WI38 (cell line): ENCODE results near the gene PKP2.
"Not testable (repeated sequence)": the region's sequence is repeated elsewhere in the genome, so short reads cannot be mapped to it uniquely, and the experiment has no call there.

Experiments
- H3K4me3 ChIP-seq: 2 replicates; pipeline ENCODE4 v1.5.1; 2011; ENCODE audit warnings: low read depth, mild to moderate bottlenecking, control low read depth, low read length
- CTCF ChIP-seq: IDR thresholded peaks from 2 replicates; pipeline ENCODE4 v1.5.1; 2012; ENCODE audit warnings: low read depth, mild to moderate bottlenecking, control low read depth, low read length

PKP2 gene

DNA sequence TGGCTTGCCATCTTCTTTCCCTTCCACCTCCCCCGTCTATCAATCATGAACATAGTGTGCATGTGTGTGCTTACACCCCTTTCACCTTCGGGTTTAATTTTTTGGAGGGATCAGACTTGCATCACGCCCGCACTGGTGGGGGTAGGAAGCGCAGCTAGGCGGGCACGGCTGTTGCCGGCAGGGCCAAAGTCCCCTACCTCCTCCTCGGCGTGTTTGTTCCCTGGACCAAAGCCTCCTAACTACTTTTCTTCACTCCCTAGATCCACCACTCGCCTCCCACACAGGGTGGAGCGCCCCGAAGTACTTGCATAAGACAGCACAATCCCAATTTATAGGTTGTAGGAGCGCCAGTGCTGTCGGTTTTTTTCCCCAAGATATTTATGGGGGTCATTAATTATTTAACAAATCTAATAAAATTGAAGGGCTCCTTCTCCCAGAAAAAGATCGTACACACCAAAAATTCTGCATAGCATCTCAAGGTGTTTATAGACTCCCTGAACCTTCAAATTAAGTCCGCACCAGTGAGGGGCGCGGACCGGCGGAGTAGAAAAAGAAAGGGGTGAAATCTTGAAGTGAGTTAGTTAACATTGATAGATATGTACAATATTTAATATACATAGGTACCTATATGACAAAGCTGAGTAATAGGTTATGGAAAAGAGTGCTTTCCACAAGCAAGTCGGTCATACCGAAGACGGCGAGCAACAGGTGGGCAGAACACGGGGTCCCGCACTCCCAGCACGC lies 717 bp downstream of the PKP2 start:
- H3K4me3 ChIP-seq = no peak overlapping the region
- TF ChIP-seq CTCF = no peak

- H3K4me3 ChIP-seq = no peak overlapping the region
Observed at GRCh38 chr12:32894566-32894965, 2.0 kb downstream of the PKP2 start.

DNA sequence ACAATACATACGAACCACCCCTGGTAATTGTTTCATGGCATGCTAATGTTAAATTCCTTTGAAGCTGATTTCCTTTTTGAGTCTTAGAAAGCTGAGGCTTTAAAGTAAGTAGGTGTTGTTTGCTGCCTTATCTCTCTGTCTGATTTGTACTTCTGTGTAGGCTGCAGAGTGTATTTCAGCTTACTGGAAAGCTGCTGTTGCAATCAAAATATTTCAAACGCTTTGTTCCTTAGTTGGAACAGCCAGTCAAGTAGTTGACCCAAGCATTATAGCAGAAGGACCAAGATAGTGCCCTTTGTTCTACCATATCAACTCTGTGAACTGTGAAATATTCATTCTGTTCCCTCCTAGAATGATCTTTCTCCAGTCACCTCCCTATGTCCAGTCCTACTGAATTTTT lies 3.1 kb downstream of the PKP2 start:
- H3K4me3 ChIP-seq = no peak overlapping the region

More at GRCh38 chr12:32894566-32894965, 2.0 kb downstream of the PKP2 start:
- TF ChIP-seq CTCF = no peak

DNA sequence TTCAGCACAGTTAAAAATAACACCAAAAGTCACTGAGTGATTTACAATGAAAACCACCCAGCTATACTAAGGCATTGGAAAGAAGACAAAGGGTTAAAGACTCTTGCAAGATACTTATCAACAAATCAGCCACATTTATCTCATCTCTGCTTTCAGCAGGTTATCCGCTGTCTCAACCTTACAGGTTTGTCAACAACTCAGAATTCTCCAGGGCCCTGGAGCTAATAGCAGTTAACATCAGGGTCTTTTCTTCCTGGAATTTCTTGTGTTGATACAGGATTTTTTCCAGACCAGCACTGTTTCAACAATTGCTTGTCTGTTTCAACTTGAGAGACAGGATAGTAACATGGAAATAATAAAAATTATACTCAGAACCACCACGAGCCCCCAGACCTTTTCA lies 3.5 kb downstream of the PKP2 start:
- H3K4me3 ChIP-seq = no peak overlapping the region
- TF ChIP-seq CTCF = no peak

More for the DNA sequence above, 3.1 kb downstream of the PKP2 start:
- no peak for TF ChIP-seq CTCF

DNA sequence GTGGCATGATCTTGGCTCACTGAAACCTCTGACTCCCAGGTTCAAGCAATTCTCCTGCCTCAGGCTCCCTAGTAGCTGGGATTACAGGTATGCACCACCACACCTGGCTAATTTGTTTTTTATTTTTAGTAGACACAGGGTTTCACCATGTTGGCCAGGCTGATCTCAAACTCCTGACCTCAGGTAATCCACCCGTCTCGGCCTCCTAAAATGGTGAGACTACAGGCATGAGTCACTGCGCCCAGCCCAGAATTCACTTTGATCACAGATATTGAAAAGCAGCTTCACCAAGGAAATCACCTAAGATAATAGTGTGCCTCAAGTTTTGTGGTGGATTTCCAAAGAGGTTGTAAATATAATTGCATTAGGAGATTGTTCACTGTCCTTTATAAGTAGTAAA lies 4.2 kb downstream of the PKP2 start:
- H3K4me3 ChIP-seq = not testable (repeated sequence)

GRCh38 chr12:32891956-32892355 lies 4.6 kb downstream of the PKP2 start:
- no peak overlapping the region for H3K4me3 ChIP-seq
- TF ChIP-seq CTCF = no peak

- TF ChIP-seq CTCF = no peak
Observed at GRCh38 chr12:32891526-32891925, 5.1 kb downstream of the PKP2 start.

More at GRCh38 chr12:32891526-32891925, 5.1 kb downstream of the PKP2 start:
- H3K4me3 ChIP-seq = no peak overlapping the region
